OCI-M2 (cell line): ENCODE data around the gene ENO4.

Source experiments
- DNase-seq: peaks from one replicate; lab custom pipeline; 2025; ENCODE audit not compliant: unreplicated experiment; lab: John Stamatoyannopoulos, UW

Gene ENO4

GRCh38 chr10:116912162-116912561 lies 62.9 kb downstream of the ENO4 start:
- no peak for DNase-seq

- DNase-seq = no peak
Measured at GRCh38 chr10:116913695-116914094, 64.4 kb downstream of the ENO4 start.

GRCh38 chr10:116915340-116915739 lies 66.0 kb downstream of the ENO4 start:
- no peak for DNase-seq

- DNase-seq = no peak
Measured at GRCh38 chr10:116917481-116917880, 68.2 kb downstream of the ENO4 start.

- DNase-seq = no peak
Measured at GRCh38 chr10:116918583-116918982, 69.3 kb downstream of the ENO4 start.

- DNase-seq = no peak
Measured at GRCh38 chr10:116919164-116919563, 69.9 kb downstream of the ENO4 start.

- DNase-seq = no peak
Measured at GRCh38 chr10:116919706-116920105, 70.4 kb downstream of the ENO4 start.

- no peak for DNase-seq
Measured at GRCh38 chr10:116925056-116925455, 75.8 kb downstream of the ENO4 start.

GRCh38 chr10:116926426-116926825 lies 77.1 kb downstream of the ENO4 start:
- DNase-seq = no peak

GRCh38 chr10:116931806-116932205 lies 82.5 kb downstream of the ENO4 start:
- DNase-seq = no peak
